Hippocampal formation (tissue), 2 donors: ENCODE measurements around the gene NSF.
"Not testable (repeated sequence)": the region's sequence is repeated elsewhere in the genome, so short reads cannot be mapped to it uniquely, and the experiment has no call there.

Experiments
- DNase-seq, 2 donors: peaks; one replicate each; lab custom pipeline; 2025; lab: John Stamatoyannopoulos, UW

The NSF gene

DNA sequence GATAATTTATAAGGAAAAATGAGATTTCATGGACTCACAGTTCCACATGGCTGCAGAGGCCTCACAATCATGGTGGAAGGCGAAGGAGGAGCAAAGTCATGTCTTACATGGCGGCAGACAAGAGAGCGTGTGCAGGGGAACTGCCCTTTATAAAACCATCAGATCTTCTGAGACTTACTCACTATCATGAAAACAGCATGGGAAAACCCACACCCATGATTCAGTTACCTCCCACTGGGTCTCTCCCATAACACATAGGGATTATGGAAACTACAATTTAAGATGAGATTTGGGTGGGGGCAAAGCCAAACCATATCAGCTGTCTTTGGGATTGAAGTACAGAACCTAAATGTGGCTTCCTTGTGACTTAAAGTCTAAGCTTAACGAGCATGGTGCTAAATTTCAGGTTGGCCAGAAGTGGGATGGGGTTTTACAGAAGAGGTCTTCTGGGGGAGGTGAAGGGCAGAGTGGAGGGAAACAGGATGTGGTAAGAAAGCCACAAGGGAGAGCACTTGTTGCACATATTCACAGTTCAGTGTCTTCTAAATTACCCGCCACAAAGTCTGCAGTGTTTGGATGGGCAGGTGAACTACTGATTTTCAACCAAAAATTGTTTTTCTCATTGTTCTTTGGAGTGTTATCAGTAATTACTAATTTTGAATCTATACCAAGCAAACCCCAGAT is 38.4 kb downstream of the NSF start:
- DNase-seq: not testable (repeated sequence)

DNA sequence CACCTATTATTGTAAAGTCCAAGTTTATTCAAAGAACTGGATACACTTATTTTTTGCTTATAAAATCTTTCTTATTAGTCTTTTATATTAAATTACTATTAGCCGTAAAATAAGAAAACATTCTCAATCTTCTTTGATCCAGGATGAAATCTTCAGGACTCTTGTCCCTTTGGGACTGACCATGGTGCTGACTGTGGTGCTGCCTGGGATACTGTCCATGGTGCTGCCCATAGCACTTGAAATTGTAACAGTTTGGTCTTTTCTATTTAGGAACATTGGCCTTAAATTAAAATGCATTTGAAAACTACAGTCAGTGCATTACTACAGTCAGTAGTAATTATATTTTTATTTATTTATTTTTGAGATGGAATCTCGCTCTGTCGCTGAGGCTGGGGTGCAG is 41.7 kb downstream of the NSF start:
- DNase-seq: not testable (repeated sequence)

DNA sequence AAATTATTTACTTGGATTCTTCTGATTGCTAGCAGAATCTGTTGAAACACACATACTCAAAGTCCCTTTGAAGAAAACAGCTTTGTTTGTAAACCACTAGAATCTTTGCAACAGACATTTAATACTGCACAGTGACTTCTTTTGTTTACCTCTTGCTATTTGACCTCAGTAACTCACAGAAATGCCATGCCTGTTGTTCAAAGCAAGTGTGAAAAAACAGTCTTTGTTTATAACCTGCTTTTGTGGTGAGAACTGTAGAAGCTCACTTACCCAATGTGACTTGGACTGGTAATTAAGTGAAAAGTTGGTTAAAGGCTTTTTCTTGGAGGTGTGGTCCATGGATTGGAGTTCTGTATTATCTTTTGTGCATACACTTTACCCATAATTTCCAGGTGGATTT is 44.4 kb downstream of the NSF start:
- DNase-seq: not testable (repeated sequence)

DNA sequence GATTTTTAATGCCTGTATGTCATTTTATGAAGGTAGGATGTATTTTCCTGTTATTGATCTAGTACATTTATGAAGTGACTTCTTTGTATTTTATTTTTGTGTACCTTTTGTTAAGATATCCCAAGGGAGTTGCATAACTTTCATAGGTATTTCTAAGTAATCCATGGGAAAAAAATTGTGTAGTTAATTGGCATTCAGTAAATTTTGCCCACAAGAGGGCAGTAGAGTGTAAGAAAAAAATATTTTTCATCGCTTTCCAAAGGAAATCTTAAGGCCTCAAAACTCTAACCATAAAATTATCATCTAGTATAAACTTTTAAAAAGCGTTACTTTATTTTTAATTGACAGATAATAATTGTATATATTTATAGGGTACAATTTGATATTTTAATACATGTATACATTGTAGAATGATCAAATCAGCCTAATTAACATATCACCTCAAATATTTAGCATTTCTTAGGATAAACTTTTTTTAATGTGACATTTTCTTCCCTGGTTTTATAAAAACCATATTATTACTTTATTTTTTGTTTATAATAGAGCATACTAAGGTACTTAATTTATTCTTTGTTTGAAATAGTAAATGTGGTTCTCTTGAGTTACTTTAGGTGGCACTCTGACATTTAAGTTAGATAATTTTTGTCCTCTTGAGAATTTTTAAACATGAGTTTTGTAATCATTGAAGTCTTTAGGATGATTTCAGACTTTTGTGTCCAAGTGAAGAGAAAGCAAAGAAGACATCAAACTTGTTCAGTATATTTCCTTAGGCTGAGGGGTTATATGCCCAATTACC is 51.6 kb downstream of the NSF start:
- DNase-seq: not testable (repeated sequence)

DNA sequence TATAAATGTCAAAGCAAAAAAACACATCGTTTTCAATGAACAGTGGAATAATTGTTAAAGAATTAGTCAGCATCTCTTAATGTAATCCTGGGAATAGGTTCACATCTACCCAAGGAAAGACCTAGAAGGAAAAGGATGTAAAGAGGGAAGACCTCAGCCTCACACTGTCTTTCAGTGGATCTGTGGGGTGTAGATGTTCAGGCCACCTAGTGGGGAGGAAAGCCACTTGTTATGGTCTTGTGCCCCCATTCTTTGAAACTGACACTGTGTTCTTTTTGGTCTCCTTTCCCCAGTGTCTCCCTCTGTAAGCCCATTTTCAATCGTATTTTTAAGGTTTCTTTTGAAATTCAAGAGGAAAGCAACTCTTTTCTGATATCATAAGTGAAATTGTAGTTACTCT is 56.8 kb downstream of the NSF start:
- not testable (repeated sequence) for DNase-seq

DNA sequence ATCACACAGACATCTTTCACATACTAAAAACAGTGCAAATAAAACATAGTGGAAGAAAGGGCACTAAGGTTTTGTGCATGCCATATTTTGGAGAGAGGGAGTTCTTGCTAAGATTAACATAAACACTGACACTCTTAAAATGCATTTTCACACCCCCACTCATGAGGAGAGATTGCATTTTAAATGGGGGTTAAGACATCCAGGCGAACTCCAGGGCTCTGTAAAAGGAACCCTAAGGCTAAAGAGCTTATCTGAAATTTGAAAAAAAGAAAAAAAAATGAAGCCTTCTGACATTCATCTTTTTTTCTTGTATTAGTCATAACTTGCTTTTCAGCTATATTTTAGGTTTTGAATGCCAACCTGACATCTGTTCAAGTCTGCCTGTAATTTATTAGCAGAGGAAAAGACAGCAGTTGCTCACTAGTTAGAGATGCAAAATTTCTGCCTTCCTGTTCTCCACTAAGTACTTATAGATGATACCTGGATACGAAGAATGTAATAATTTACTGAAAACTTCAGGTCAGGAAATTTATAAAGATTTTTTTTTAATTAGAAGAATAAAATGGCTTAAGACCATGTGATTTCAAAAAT is 57.3 kb downstream of the NSF start:
- DNase-seq: not testable (repeated sequence)

DNA sequence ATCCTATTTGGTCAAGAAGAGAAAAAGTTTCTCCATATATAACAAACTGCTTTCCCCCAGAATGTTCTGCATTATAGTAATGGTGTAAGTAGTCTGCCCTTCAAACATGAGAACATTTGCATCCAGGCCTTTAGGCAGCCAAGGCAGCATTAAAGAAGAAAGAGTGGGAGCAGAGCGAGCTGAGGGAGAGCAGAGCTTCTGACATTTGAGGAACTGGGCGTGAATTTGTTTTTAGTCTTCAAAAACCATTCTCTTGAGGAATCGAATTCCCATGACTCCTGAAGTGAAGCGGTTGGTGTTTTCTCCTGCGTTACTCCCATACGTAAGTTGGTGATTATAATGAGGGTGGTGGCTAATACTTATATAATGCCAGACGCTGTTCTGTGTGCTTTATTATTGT is 58.8 kb downstream of the NSF start:
- not testable (repeated sequence) for DNase-seq

DNA sequence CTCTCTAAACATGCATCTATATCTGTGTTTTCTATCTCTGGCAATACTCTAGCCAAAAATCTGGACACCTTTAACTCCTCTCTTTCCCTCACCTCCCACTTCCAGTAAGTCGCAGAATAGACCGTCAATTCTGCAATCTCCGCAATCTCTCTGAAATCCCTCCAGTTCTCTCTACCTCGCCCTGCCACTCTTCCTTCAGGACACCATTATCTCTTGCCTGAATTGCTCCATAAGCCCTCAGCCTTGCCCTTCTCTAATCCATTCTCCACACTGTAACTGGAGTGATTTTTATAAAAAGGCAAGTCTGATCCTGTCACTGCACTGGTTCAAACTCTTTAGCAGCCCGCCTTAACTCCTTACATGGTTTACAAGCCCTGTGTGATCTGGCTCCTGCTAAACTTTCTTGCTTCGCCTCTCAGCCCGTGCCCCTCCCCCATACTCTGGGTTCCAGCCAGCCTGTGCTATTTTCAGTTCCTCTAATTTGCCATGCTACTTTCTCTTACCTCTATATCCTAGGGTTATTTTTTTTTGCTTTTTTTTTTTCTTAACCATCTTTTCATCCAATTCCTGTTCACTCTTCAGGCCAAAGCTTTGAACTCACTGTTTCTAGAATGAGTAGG is 61.7 kb downstream of the NSF start:
- not testable (repeated sequence) for DNase-seq

DNA sequence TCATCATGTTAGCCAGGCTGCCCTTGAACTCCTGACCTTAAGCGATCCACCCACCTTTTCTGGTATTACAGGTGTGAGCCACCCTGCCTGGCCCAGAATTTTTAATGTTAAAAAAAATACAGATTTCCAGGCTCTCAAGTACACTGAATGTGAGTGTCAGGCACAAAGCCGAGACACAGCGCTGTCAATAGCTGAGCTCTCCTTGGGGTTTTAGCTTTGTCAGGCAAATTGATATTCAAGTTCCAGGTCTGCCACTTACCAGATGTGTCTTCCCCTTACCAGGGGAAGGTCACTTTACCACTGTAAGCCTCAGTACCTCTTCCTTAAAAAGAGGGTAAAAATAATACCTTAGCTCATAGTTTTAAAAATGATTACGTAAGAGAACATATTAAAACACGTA is 67.8 kb downstream of the NSF start:
- not testable (repeated sequence) for DNase-seq

DNA sequence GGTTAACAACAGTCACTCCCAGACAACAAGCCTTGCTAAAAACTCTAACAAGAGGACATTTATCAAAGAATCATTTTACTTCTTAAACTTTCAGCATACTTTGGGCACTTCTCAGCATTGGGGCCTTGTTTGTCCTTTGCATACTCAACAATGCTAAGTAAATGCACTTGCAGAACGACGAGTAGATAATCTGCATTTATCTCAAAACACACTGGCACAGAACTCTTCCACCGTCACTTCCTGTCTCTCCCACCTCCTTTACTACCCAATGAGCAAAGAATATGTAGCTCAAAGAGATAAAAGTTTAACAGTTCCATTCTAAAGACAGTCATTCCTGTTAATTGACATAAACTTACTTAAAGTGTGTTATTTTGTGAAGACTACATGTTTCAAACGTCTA is 69.2 kb downstream of the NSF start:
- not testable (repeated sequence) for DNase-seq

DNA sequence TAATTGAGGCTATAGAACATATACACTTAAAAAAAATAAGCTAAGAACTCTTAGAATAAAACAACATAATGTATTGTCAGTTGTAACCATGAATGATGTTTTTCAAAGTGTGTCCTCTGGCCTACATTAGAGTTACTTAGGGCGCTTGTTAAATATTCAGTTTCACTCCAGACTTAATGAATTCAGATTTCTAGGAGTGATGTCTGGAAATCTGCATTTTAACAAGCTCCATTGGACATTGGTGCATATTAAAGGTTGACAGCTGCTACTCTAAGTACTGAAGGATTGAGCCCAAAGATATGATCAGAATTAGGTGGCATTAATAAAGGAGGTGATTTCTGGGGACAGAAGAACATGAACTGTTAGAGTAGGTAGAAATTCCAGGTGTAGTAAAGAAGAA is 72.7 kb downstream of the NSF start:
- DNase-seq: not testable (repeated sequence)

DNA sequence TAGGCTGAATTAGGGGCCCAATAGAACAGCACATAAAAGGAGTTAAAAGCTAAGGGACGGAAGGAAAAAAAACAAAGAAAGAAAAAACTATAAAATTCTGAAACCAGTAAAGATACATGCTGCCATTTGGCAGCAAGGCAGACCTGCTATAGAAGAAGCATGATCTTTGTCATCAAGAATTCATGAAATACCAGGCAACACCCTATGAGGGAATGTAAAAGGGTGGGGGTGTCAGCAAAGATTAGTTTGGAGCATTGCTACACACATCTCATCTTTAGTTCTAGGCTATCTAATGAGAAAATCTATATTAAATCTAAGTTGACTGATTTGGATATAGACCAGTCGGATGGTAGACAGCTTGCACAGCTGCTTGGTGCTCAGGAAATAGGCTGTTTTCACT is 73.1 kb downstream of the NSF start:
- not testable (repeated sequence) for DNase-seq

DNA sequence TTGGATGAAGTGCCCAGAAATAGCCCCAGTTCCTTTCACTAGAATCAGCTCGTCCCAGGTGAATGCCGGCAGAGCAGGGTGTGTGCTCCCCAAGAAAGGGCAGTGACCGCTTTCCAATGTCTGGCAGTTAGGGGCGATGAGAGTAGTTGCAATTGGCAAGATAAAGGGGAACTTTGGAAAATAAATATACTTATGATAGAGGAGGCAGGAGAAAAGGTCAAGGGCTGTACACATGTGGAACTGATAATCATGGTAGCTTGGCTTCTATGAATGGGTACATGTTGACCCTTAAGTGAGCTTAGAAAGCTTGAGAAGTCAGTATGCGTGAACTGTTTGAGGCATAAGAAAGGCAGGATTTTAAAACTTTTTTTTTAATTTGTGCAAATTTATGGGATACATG is 75.5 kb downstream of the NSF start:
- not testable (repeated sequence) for DNase-seq

DNA sequence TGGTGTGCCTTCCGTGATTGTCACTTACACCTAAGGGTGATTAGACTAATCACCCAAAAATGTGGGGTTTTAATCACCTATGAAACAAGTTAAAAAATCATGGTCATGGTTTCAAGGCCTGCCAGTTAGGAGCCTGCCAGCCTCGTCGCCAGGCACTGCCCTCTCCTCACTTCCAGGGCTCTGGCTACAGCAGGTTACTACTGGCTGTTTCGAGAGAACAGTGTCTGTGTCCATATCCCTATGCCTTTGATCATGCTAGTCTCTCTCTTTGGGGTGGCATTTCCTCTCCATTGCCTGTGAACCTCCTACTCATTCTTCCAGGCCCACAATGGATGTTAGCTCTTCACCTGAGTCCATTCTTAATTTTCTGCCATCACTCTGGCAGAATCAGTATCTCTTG is 80.3 kb downstream of the NSF start:
- DNase-seq: not testable (repeated sequence)

DNA sequence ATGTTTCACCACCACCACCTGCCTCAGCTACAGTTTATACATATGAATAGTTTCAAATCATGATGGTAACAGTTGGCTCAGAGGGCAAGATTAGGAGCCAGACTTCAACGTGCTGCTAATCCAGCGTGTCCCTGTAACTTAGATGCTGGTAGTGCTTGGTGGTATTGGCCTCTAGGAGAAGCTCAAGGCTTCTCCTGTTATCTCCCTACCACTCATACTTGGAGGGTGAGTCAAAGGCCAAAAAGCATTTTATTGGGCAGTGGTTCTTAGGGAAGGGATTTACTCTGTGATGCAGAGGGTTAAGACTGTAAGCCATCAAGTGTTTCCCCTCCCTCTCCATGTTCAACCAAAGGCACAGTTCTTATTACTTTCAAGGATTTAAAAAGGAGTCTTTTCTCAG is 82.3 kb downstream of the NSF start:
- not testable (repeated sequence) for DNase-seq

DNA sequence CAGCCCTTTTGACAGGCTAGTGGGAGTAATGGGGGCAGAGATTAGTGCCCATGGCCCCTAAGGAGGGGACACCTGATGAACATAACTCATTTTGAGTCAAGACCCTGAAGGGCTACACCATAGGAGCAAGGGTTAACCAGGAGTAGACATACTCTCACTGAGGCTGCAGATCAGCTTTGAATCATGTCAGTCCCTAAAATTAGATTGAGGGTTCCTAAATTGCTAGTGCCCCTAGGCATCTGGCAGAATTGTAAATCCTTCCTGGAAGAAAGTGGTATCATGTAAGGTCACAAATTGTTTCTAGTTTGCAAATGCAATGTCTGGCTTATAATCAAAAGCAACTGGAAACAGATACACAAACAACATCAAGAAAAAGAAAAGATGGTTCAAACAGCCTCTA is 87.3 kb downstream of the NSF start:
- not testable (repeated sequence) for DNase-seq

DNA sequence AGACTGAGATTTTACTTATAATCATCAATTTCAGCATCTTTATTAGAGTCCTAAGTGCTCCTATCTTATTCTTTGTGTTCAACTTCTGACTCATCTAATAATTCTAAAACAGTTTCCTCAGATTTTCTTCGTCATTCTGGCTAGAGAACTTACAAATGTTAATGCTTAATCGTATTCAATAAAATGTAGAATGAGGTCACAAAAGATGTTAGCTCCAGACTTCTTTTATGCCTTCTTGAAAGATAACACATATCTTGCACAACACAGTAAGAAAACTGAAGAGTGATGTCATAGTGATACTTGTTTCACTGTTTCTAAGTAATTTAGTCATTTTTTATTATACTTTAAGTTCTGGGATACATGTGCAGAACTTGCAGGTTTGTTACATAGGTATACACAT is 93.2 kb downstream of the NSF start:
- DNase-seq: not testable (repeated sequence)

DNA sequence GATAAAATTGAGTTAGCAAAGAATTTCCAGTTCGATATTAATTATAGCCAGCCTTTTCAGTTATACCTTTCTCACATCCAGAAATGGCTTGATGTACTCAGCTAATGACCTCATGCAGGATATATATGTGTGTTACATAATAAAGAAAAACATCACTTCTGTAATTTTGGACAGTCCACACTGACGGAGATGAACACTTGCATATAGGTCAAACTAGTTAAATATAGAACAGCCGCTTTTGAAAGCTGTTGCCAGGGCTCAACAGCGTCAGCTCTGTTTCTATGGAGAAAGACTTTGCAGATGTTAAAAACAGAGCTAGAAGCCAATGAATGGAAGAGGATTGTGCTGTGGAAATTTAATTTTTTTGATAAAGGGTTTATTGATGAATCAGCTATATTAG is 94.8 kb downstream of the NSF start:
- not testable (repeated sequence) for DNase-seq

DNA sequence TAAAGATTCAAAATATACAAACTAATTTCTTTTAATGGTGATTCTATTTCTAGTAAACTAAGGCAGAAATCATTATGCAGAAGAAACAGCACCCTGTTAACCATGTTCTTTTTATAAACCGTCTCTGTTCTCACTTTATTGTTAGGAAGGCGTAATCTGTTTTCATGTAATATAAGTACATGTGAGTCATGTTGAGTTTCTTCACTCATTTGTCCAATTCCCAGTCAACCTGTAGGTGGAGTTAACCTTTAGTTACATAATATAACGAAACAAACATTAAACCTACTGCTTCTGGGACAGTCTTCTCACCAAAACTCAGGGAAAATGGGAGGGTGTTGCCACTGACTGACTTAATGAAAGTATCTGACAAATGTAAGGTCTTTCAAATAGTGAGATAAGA is 101.7 kb downstream of the NSF start:
- not testable (repeated sequence) for DNase-seq

DNA sequence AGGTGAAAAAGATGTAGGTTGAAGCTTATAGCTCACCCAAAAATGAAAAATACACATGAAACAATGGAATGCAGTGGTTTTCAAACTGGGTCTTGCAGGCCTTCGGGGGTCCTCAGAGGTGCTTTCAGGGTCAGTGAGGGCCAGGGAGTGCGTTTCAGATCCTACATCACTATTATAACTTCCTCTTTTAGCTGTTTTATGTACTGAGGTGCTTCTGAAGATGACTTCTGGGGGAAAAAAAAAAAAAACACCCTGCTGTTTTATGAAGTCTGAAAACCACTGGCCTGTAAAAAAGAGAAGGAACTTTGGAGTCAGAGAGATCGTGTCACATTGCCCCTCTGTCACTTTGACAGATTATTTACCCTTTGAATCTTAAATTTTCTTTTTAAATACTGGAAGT is 102.8 kb downstream of the NSF start:
- not testable (repeated sequence) for DNase-seq

DNA sequence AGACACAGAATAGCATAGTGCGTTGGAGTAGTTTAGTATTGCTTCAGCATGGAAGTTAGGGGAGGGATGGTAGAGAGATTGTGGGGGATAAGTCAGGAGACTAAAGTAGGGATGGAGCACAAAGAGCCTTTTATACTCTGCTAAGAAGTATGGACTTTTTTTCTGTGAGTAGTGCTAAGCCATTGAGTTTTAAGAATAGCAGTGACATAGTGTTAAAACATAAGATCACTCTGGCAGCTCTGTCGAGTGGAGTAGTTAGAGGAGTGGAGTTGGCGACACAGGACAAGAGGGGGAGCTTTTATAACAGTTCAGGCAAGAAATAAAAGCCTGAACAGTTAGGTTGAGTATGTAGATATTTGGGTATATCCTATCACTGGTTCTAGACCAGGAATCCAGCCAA is 106.1 kb downstream of the NSF start:
- DNase-seq: not testable (repeated sequence)

DNA sequence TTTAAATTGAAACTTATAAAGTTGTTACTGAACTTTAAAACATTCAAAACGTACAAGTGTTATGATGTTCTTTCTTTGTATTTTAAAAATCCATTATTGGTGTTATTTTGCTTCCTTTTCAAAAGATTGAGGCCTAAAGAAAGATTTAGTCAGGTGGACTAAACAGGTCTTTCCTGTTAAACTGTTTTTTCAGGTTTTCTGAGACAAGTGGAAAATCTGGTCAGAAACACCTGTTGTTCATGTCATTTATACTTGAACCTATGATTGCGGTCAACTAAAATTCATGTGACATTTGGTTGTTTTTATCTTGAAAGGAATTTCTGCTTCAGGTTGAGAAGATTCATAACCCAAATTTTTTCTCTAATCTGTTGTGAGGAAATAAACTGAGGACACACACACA is 108.5 kb downstream of the NSF start:
- DNase-seq: not testable (repeated sequence)
